HUES64 (cell line): ENCODE data around the gene TBC1D2.

Source experiments
- H3K27ac ChIP-seq: 2 replicates; pipeline ENCODE4 v1.7.0; 2013; ENCODE audit warnings: low read depth, low read length, inconsistent platforms
- H3K27me3 ChIP-seq: 2 replicates; pipeline ENCODE4 v1.6.1; 2013; ENCODE audit warnings: mild to moderate bottlenecking, low read length; ENCODE audit not compliant: insufficient read depth
- H3K36me3 ChIP-seq: 2 replicates; pipeline ENCODE4 v1.6.1; 2013; ENCODE audit warnings: mild to moderate bottlenecking, low read length; ENCODE audit not compliant: insufficient read depth
- H3K4me1 ChIP-seq: 2 replicates; pipeline ENCODE4 v1.6.1; 2013; ENCODE audit warnings: mild to moderate bottlenecking, low read length, moderate library complexity; ENCODE audit not compliant: insufficient read depth
- H3K4me3 ChIP-seq: 2 replicates; pipeline ENCODE4 v1.5.1; 2013; ENCODE audit warnings: mild to moderate bottlenecking, low read length, moderate library complexity
- H3K9ac ChIP-seq: 2 replicates; pipeline ENCODE4 v1.6.1; 2013; ENCODE audit warnings: mild to moderate bottlenecking, low read depth, low read length
- H3K9me3 ChIP-seq: 2 replicates; pipeline ENCODE4 v1.6.1; 2013; ENCODE audit warnings: low read depth, low read length; ENCODE audit not compliant: insufficient read depth
- WGBS: fragments of 150-250, 120-280 bp; methylation state at CpG from one replicate; pipeline ENCODE4 v1.1.7; 2013; ENCODE audit warnings: missing lambda C conversion rate; 5-methylcytosine and 5-hydroxymethylcytosine counted together

Gene TBC1D2

DNA sequence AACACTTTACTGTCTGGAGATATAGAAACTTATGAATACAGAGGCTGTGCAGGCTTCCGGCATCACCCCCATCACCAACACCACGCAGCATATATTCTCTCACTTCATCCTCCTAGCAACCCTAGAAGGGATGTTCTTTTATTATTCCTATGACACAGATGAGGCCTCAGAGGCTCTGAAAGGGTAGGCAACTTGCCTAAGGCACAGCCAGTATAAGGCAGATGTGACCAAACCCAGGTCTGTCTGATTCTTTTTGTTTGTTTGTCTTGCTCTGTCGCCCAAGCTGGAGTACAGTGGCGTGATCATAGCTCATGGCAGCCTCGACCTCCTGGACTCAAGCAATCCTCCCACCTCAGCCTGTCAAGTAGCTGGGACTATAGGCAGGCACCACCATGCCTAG lies 40.2 kb downstream of the TBC1D2 start:
- Histone ChIP-seq H3K9me3 (no peaks in the 10 kb centered on the region), H3K27me3 (no peaks in the 10 kb centered on the region), H3K9ac (no peak overlapping the region), H3K36me3 (peaks cover 15% of the 10 kb centered on the region), H3K27ac (no peak overlapping the region), H3K4me1 (peaks cover 15% of the 10 kb centered on the region), H3K4me3 (no peak overlapping the region)
- WGBS: 92% methylated on average over 5 of the region's 5 CpGs

DNA sequence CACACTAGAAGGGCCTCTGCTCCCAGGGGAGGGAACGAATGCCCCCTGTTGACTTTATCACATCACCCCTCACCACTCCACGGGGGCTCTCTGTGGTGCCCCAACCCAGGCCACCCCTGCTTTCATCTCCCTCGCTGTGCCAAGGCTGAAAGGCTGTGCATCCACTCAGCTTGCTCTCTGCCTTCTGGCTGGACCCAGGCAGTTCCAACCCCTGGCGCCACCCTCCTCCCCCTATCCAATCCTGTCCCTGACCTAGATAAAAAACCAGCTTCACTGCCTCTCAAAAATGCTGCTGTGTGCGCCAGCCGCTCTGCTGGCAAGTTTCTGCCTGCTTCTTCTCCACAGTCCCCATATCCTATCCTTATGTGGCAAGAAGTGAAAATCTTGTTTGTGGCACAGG lies 40.6 kb downstream of the TBC1D2 start:
- H3K36me3 ChIP-seq: peaks cover 14% of the 10 kb centered on the region
- no peak overlapping the region for H3K4me3 ChIP-seq
- no peaks in the 10 kb centered on the region for H3K9me3 ChIP-seq
- H3K9ac ChIP-seq: no peak overlapping the region
- H3K27ac ChIP-seq: no peak overlapping the region
- H3K4me1 ChIP-seq: peaks cover 11% of the 10 kb centered on the region
- WGBS: 80% methylated on average over 6 of the region's 6 CpGs
- no peaks in the 10 kb centered on the region for H3K27me3 ChIP-seq

DNA sequence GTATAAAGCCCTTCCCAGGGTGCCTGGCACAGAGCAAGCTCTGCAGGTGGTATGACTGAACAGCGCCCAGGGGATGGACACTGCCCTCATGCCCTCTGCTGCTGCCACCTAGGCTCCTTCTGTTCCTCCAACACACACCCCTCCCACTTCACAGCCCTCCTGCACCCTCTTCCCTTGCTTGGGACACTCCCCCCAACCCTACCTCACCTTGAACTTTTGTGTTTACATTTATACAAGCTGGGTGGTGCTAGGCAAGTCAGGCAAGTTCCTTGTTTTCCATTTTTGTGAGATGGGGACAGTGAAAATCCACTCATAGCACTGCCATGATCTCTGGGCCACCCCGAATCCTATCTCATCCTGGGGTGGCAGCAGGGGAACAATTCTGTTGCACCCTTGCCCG lies 44.2 kb downstream of the TBC1D2 start:
- H3K9me3 ChIP-seq: 0 out of 2 replicates have a peak, but pooled peaks cover 4% of the 10 kb centered on the region
- no peak overlapping the region for H3K27ac ChIP-seq
- H3K4me1 ChIP-seq: peaks cover 4% of the 10 kb centered on the region
- H3K9ac ChIP-seq: no peak overlapping the region
- 96% methylated on average over 3 of the region's 3 CpGs for WGBS
- H3K36me3 ChIP-seq: peaks cover 28% of the 10 kb centered on the region
- no peaks in the 10 kb centered on the region for H3K27me3 ChIP-seq
- no peak overlapping the region for H3K4me3 ChIP-seq

DNA sequence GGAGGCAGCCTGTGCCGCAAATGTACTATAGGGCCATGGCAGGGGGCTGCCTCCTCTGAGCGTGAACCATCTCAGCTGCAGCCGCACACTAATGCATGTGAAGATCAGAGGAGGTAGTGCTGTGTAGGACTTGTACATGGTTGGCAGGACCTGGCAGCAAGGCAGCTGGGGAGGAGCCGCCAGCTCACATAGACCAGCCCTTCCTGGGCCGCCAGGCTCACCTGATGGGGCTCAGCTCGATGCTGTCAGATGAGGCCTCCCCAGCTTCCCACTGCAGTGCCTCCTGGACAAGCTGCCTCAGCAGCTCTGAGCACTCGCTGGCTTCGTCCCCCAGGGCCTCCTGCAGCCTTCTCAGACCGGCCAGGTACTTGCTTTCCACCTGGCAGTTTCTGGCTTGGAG lies 45.0 kb downstream of the TBC1D2 start:
- Histone ChIP-seq H3K27ac (no peak overlapping the region), H3K9ac (no peak overlapping the region), H3K27me3 (no peaks in the 10 kb centered on the region), H3K9me3 (0 out of 2 replicates have a peak, but pooled peaks cover 4% of the 10 kb centered on the region), H3K4me1 (peaks cover 4% of the 10 kb centered on the region), H3K4me3 (no peak overlapping the region), H3K36me3 (peaks cover 28% of the 10 kb centered on the region)
- 94% methylated on average over 9 of the region's 9 CpGs for WGBS

- peaks cover 28% of the 10 kb centered on the region for H3K36me3 ChIP-seq
- 95% methylated on average over 3 of the region's 3 CpGs for WGBS
- no peak overlapping the region for H3K9ac ChIP-seq
- no peaks in the 10 kb centered on the region for H3K27me3 ChIP-seq
- peaks cover 4% of the 10 kb centered on the region for H3K4me1 ChIP-seq
- 0 out of 2 replicates have a peak, but pooled peaks cover 4% of the 10 kb centered on the region for H3K9me3 ChIP-seq
- no peak overlapping the region for H3K27ac ChIP-seq
- no peak overlapping the region for H3K4me3 ChIP-seq
These were observed 45.9 kb downstream of the TBC1D2 start for GRCh38 chr9:98209530-98209929.

- WGBS: 93% methylated on average over 20 of the region's 20 CpGs
These were observed 46.8 kb downstream of the TBC1D2 start for GRCh38 chr9:98208635-98209034.

DNA sequence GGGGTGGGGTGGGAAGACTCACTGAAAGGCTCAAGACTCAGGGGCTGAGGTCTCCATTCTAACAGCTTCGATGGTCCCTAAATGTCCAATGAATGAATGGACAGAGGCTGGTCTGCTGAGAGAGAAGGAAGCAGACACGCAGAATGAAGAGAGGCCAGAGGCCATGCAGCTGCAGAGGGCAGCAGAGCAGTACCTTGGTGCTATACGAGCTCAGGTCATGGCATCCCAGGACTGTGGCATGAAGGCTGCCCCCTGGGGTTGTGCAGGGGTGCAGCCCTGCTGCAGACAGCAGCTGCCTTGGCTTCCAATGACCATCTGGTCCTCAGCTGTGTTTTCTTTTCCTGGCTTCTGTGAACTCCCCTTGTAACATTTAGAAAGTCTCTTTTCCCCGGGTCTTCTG lies 47.8 kb downstream of the TBC1D2 start:
- no peaks in the 10 kb centered on the region for H3K27me3 ChIP-seq
- no peak overlapping the region for H3K27ac ChIP-seq
- no peak overlapping the region for H3K4me3 ChIP-seq
- 0 out of 2 replicates have a peak, but pooled peaks cover 4% of the 10 kb centered on the region for H3K9me3 ChIP-seq
- peaks cover 4% of the 10 kb centered on the region for H3K4me1 ChIP-seq
- WGBS: 89% methylated on average over 4 of the region's 4 CpGs
- H3K36me3 ChIP-seq: peaks cover 14% of the 10 kb centered on the region; the same call in 1 of the 2 replicates
- no peak overlapping the region for H3K9ac ChIP-seq

More at GRCh38 chr9:98208635-98209034, 46.8 kb downstream of the TBC1D2 start:
- Histone ChIP-seq H3K27me3 (no peaks in the 10 kb centered on the region), H3K9ac (no peak overlapping the region), H3K9me3 (0 out of 2 replicates have a peak, but pooled peaks cover 4% of the 10 kb centered on the region), H3K27ac (no peak overlapping the region), H3K4me1 (peaks cover 4% of the 10 kb centered on the region), H3K4me3 (no peak overlapping the region), H3K36me3 (peaks cover 23% of the 10 kb centered on the region)

GRCh38 chr9:98206754-98207153 lies 48.7 kb downstream of the TBC1D2 start:
- Histone ChIP-seq H3K9ac (no peak overlapping the region), H3K4me3 (no peak overlapping the region), H3K9me3 (0 out of 2 replicates have a peak, but pooled peaks cover 4% of the 10 kb centered on the region), H3K4me1 (peaks cover 4% of the 10 kb centered on the region), H3K27ac (no peak overlapping the region), H3K27me3 (no peaks in the 10 kb centered on the region), H3K36me3 (peaks cover 14% of the 10 kb centered on the region; the same call in 1 of the 2 replicates)
- WGBS: 63% methylated on average over 2 of the region's 2 CpGs

GRCh38 chr9:98204692-98205091 lies 50.8 kb downstream of the TBC1D2 start:
- peaks cover 7% of the 10 kb centered on the region for H3K4me1 ChIP-seq
- WGBS: 81% methylated on average over 4 of the region's 4 CpGs

GRCh38 chr9:98203153-98203552 lies 52.3 kb downstream of the TBC1D2 start:
- H3K9ac ChIP-seq: no peak overlapping the region
- WGBS: 87% methylated on average over 7 of the region's 7 CpGs
- no peaks in the 10 kb centered on the region for H3K27me3 ChIP-seq
- peaks cover 3% of the 10 kb centered on the region; the same call in 1 of the 2 replicates for H3K36me3 ChIP-seq
- H3K4me1 ChIP-seq: peaks cover 13% of the 10 kb centered on the region
- H3K9me3 ChIP-seq: no peaks in the 10 kb centered on the region
- no peak overlapping the region for H3K27ac ChIP-seq
- no peak overlapping the region for H3K4me3 ChIP-seq

More at GRCh38 chr9:98204692-98205091, 50.8 kb downstream of the TBC1D2 start:
- Histone ChIP-seq H3K36me3 (peaks cover 14% of the 10 kb centered on the region; the same call in 1 of the 2 replicates), H3K9ac (no peak overlapping the region), H3K27me3 (no peaks in the 10 kb centered on the region), H3K27ac (no peak overlapping the region), H3K4me3 (no peak overlapping the region), H3K9me3 (0 out of 2 replicates have a peak, but pooled peaks cover 4% of the 10 kb centered on the region)

- Histone ChIP-seq H3K27me3 (no peaks in the 10 kb centered on the region), H3K4me3 (no peak overlapping the region), H3K27ac (no peak overlapping the region), H3K36me3 (no peaks in the 10 kb centered on the region), H3K4me1 (peaks cover 13% of the 10 kb centered on the region), H3K9me3 (no peaks in the 10 kb centered on the region), H3K9ac (no peak overlapping the region)
- 92% methylated on average over 5 of the region's 5 CpGs for WGBS
These were observed 53.2 kb downstream of the TBC1D2 start for GRCh38 chr9:98202252-98202651.

- 93% methylated on average over 7 of the region's 7 CpGs for WGBS
- no peak overlapping the region for H3K4me3 ChIP-seq
- no peak overlapping the region for H3K27ac ChIP-seq
- no peaks in the 10 kb centered on the region for H3K27me3 ChIP-seq
- H3K36me3 ChIP-seq: no peaks in the 10 kb centered on the region
- H3K4me1 ChIP-seq: peaks cover 12% of the 10 kb centered on the region
- no peaks in the 10 kb centered on the region for H3K9me3 ChIP-seq
- H3K9ac ChIP-seq: no peak overlapping the region
These were observed 53.7 kb downstream of the TBC1D2 start for GRCh38 chr9:98201749-98202148.
